SIG-M5 (cell line): ENCODE data around the gene ARFGAP3.

Experiments
- DNase-seq: peaks from one replicate; lab custom pipeline; 2025; lab: John Stamatoyannopoulos, UW

The ARFGAP3 gene

GRCh38 chr22:42820045-42820763 lies 36.9 kb downstream of the ARFGAP3 start:
- no peak for DNase-seq

GRCh38 chr22:42819412-42820044 lies 37.5 kb downstream of the ARFGAP3 start:
- DNase-seq, result no peak

- DNase-seq, result no peak
These were observed 39.5 kb downstream of the ARFGAP3 start for GRCh38 chr22:42817556-42817955.

GRCh38 chr22:42816336-42816735 lies 40.7 kb downstream of the ARFGAP3 start:
- no peak for DNase-seq

GRCh38 chr22:42814616-42815015 lies 42.5 kb downstream of the ARFGAP3 start:
- no peak for DNase-seq

- DNase-seq, result no peak
These were observed 42.9 kb downstream of the ARFGAP3 start for GRCh38 chr22:42814215-42814614.

GRCh38 chr22:42813501-42813900 lies 43.6 kb downstream of the ARFGAP3 start:
- DNase-seq, result no peak

- DNase-seq, result no peak
These were observed 45.6 kb downstream of the ARFGAP3 start for GRCh38 chr22:42811459-42811858.

- DNase-seq, result no peak
These were observed 48.6 kb downstream of the ARFGAP3 start for GRCh38 chr22:42808521-42808920.

- DNase-seq, result no peak
These were observed 49.9 kb downstream of the ARFGAP3 start for GRCh38 chr22:42807185-42807584.

- DNase-seq, result no peak
These were observed 50.9 kb downstream of the ARFGAP3 start for GRCh38 chr22:42805998-42806830.

GRCh38 chr22:42805016-42805997 lies 51.8 kb downstream of the ARFGAP3 start:
- DNase-seq, result no peak

- no peak for DNase-seq
These were observed 53.7 kb downstream of the ARFGAP3 start for GRCh38 chr22:42803389-42803788.

GRCh38 chr22:42801252-42802080 lies 55.6 kb downstream of the ARFGAP3 start:
- DNase-seq, result no peak

GRCh38 chr22:42800451-42801251 lies 56.4 kb downstream of the ARFGAP3 start:
- no peak for DNase-seq

- DNase-seq, result no peak
These were observed 57.3 kb downstream of the ARFGAP3 start for GRCh38 chr22:42799461-42800405.

GRCh38 chr22:42799061-42799460 lies 58.0 kb downstream of the ARFGAP3 start:
- no peak for DNase-seq

- no peak for DNase-seq
These were observed 60.1 kb downstream of the ARFGAP3 start for GRCh38 chr22:42797011-42797410.

GRCh38 chr22:42796081-42796480 lies 61.0 kb downstream of the ARFGAP3 start:
- DNase-seq, result no peak
